Loucy (cell line): ENCODE results near the gene COL8A1.

Experiments used
- EZH2phosphoT487 ChIP-seq: fragments of 200-600 bp; IDR thresholded peaks from 2 replicates; pipeline ENCODE4 v1.6.1; 2018; ENCODE audit warnings: antibody characterized with exemption, mild to moderate bottlenecking, moderate library complexity, borderline replicate concordance
- TF ChIP-seq, protein P1 (sequence below): fragments of 200-600 bp; sonication (generic); conservative IDR thresholded peaks from 2 replicates; pipeline ENCODE4 v1.5.1; 2014; ENCODE audit warnings: mild to moderate bottlenecking, antibody characterized with exemption, low read length

- TF ChIP-seq, protein P1, sequence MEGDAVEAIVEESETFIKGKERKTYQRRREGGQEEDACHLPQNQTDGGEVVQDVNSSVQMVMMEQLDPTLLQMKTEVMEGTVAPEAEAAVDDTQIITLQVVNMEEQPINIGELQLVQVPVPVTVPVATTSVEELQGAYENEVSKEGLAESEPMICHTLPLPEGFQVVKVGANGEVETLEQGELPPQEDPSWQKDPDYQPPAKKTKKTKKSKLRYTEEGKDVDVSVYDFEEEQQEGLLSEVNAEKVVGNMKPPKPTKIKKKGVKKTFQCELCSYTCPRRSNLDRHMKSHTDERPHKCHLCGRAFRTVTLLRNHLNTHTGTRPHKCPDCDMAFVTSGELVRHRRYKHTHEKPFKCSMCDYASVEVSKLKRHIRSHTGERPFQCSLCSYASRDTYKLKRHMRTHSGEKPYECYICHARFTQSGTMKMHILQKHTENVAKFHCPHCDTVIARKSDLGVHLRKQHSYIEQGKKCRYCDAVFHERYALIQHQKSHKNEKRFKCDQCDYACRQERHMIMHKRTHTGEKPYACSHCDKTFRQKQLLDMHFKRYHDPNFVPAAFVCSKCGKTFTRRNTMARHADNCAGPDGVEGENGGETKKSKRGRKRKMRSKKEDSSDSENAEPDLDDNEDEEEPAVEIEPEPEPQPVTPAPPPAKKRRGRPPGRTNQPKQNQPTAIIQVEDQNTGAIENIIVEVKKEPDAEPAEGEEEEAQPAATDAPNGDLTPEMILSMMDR = no peak
- no peak for TF ChIP-seq EZH2phosphoT487
These were observed 121.6 kb downstream of the COL8A1 start for GRCh38 chr3:99760031-99760430.
